PC-9 (cell line): Measurements from ENCODE around the gene ABCA7.
"Not testable (repeated sequence)": the region's sequence is repeated elsewhere in the genome, so short reads cannot be mapped to it uniquely, and the experiment has no call there.

Experiments
- CTCF ChIP-seq: fragments of 200-600 bp; sonication (generic); conservative IDR thresholded peaks from 2 replicates; pipeline ENCODE4 v1.6.1; 2017; ENCODE audit warnings: mixed run types, antibody characterized with exemption, mild to moderate bottlenecking, moderate library complexity
- EZH2 ChIP-seq: fragments of 200-600 bp; sonication (generic); IDR thresholded peaks from 2 replicates; pipeline ENCODE4 v1.8.0; 2017; ENCODE audit warnings: antibody characterized with exemption, low read depth

DNA sequence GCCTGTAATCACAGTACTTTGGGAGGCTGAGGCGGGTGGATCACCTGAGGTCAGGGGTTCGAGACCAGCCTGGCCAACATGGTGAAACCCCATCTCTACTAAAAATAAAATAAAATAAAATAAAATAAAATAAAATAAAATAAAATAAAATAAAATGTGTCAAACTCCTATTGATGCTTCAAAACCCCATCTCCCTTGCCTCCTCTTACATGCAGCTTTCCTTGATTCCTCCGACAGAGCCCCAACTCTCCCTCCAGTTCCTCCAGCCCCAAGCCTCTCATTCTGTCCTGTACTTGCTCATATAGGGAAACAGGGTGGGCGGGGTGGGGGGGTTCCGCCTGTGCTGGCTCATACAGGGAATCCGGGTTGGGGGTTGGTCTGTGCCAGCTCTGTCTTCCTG, 14.8 kb upstream of the ABCA7 start:
- TF ChIP-seq CTCF, EZH2: not testable (repeated sequence)
